Measurements from ENCODE around the gene GRP.

Gene GRP

GRCh38 chr18:59268721-59269562 lies 49.0 kb downstream of the GRP start:
- peak; percentile 70 for DNase-seq

GRCh38 chr18:59269563-59270119 lies 49.7 kb downstream of the GRP start:
- DNase-seq, result no peak

- DNase-seq, result no peak
Measured at GRCh38 chr18:59270689-59271257, 50.8 kb downstream of the GRP start.

- no peak for DNase-seq
Measured at GRCh38 chr18:59271606-59272220, 51.8 kb downstream of the GRP start.

GRCh38 chr18:59272221-59272888 lies 52.4 kb downstream of the GRP start:
- no peak for DNase-seq

GRCh38 chr18:59272891-59273758 lies 53.2 kb downstream of the GRP start, which contains the start of gene RAX:
RAX (minus strand) TSS chr18:59273454; CDS start chr18:59273206, 248 bp downstream.
- DNase-seq, result no peak

- no peak for DNase-seq
Measured at GRCh38 chr18:59273759-59274532, 54.0 kb downstream of the GRP start.

- no peak for DNase-seq
Measured at GRCh38 chr18:59274533-59274928, 54.6 kb downstream of the GRP start.

- DNase-seq, result no peak
Measured at GRCh38 chr18:59275406-59275949, 55.5 kb downstream of the GRP start.

- no peak for DNase-seq
Measured at GRCh38 chr18:59276047-59276446, 56.1 kb downstream of the GRP start.

- DNase-seq, result no peak
Measured at GRCh38 chr18:59278793-59279192, 58.8 kb downstream of the GRP start.

- DNase-seq, result no peak
Measured at GRCh38 chr18:59279193-59279592, 59.2 kb downstream of the GRP start.

- DNase-seq, result no peak
Measured at GRCh38 chr18:59279722-59280121, 59.8 kb downstream of the GRP start.
